Ectodermal cell (in vitro differentiated cells): ENCODE measurements around the gene PLA2G15.
A peak's percentile ranks its signal among the peaks of the same experiment; 100 is the strongest.

ENCODE experiments used
- H3K27ac ChIP-seq: 2 replicates; pipeline ENCODE4 v1.7.0; 2013; ENCODE audit warnings: mild to moderate bottlenecking, low read depth, low read length; ENCODE audit not compliant: insufficient read depth, poor library complexity, severe bottlenecking
- H3K27me3 ChIP-seq: 2 replicates; pipeline ENCODE4 v1.7.0; 2013; ENCODE audit warnings: mild to moderate bottlenecking, low read length; ENCODE audit not compliant: insufficient read depth, control insufficient read depth, poor library complexity, severe bottlenecking
- H3K36me3 ChIP-seq: one replicate; pipeline ENCODE4 v1.7.0; 2013; ENCODE audit warnings: low read length; ENCODE audit not compliant: control insufficient read depth, insufficient read depth
- H3K4me1 ChIP-seq: one replicate; pipeline ENCODE4 v1.7.0; 2013; ENCODE audit warnings: low read length; ENCODE audit not compliant: control insufficient read depth, insufficient read depth
- H3K4me3 ChIP-seq: 2 replicates; pipeline ENCODE4 v1.7.0; 2013; ENCODE audit warnings: low read depth, low read length, control low read depth; ENCODE audit not compliant: insufficient read depth
- H3K9me3 ChIP-seq: 2 replicates; pipeline ENCODE4 v1.7.0; 2013; ENCODE audit warnings: mild to moderate bottlenecking, low read length, moderate library complexity; ENCODE audit not compliant: control insufficient read depth
- WGBS, 2 experiments: methylation state at CpG; one replicate each; pipeline ENCODE4 v1.1.7; 2013; ENCODE audit warnings: missing lambda C conversion rate in 2 of 2; 5-methylcytosine and 5-hydroxymethylcytosine counted together

The PLA2G15 gene

DNA sequence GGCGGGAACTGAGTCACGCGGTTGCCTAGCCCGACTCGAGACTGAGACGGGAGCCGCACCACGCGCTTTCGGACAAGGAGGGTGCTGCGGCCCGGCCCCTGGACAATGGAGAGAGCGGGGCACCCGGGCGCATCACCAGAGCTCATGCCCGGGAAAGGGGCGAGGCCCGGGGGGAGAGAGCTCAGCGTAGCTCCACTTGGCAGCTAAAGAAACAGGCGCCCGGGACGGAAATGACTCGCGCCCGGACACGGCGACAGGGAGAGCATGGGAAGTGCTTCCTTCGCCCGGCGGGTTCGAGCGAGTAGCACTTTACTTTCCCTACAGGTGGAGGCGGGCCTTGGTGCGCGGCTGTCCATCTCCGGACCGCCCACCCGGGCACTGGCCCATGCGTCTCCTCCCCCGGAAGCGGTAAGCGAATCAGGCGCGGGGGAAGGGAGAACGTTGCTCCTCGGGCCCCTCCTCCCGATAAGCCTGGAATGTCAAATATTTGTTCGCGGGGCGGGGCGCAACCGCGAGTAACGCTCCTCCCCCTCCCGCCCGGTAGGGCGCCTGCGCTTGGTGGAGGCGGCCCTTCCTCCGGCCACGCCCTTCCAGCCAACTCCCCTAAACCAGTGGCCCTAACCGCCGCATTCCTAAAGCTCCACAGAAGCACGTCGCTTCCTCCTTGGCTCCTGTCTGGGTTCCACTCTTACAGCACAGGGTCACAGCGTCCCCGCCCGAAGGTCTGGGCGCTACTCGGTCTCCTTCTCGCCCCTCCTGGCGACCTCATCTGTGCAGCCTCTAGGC is 7.7 kb upstream of the PLA2G15 start:
- H3K9me3 ChIP-seq = no peaks in the 10 kb centered on the region
- 0 to 1% methylated on average over 72 of the region's 72 CpGs for WGBS, 2 experiments
- H3K36me3 ChIP-seq = no peaks in the 10 kb centered on the region
- peak overlapping the region; percentile 36 for H3K27ac ChIP-seq
- H3K4me3 ChIP-seq = peak overlapping the region; percentile 50
- H3K27me3 ChIP-seq = peaks cover 40% of the 10 kb centered on the region
- H3K4me1 ChIP-seq = peaks cover 18% of the 10 kb centered on the region

- Histone ChIP-seq H3K4me3 (peak overlapping the region; percentile 21), H3K36me3 (no peaks in the 10 kb centered on the region), H3K27ac (no peak overlapping the region), H3K9me3 (no peaks in the 10 kb centered on the region), H3K4me1 (peaks cover 18% of the 10 kb centered on the region), H3K27me3 (peaks cover 40% of the 10 kb centered on the region)
- WGBS, 2 experiments = 36 to 37% methylated on average over 20 of the region's 20 CpGs
Observed at GRCh38 chr16:68238029-68238345, 7.2 kb upstream of the PLA2G15 start.

DNA sequence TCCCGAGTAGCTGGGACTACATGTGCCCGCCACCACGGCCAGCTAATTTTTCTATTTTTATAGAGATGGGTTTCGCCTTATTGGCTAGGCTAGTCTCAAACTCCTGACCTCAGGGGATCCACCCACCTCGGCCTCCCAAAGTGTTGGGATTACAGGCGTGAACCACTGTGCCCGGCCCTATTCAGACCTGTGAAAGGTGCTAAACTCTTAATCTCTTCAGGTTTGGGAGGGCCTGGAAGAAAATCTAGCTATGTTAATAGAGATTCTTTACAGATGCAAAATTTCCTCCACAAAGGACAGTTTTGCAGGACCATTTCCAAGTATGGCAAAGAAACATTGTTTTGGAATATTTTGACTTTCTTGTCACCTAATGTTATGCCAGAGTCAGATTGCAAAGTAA is 3.1 kb upstream of the PLA2G15 start:
- H3K36me3 ChIP-seq = no peaks in the 10 kb centered on the region
- 84 to 92% methylated on average over 7 of the region's 7 CpGs for WGBS, 2 experiments
- H3K4me1 ChIP-seq = no peaks in the 10 kb centered on the region
- peaks cover 23% of the 10 kb centered on the region for H3K27me3 ChIP-seq
- H3K27ac ChIP-seq = no peak overlapping the region
- no peak overlapping the region for H3K4me3 ChIP-seq
- H3K9me3 ChIP-seq = no peaks in the 10 kb centered on the region

GRCh38 chr16:68242926-68243858 is 2.0 kb upstream of the PLA2G15 start:
- no peaks in the 10 kb centered on the region for H3K36me3 ChIP-seq
- WGBS, 2 experiments = 89 to 90% methylated on average over 9 of the region's 9 CpGs
- H3K27ac ChIP-seq = no peak overlapping the region
- H3K9me3 ChIP-seq = no peaks in the 10 kb centered on the region
- H3K27me3 ChIP-seq = peaks cover 22% of the 10 kb centered on the region
- H3K4me3 ChIP-seq = no peak overlapping the region
- no peaks in the 10 kb centered on the region for H3K4me1 ChIP-seq

- WGBS, 2 experiments = 23 to 24% methylated on average over 20 of the region's 20 CpGs
- no peaks in the 10 kb centered on the region for H3K9me3 ChIP-seq
Observed at GRCh38 chr16:68244481-68244902, 681 bp upstream of the PLA2G15 start.

DNA sequence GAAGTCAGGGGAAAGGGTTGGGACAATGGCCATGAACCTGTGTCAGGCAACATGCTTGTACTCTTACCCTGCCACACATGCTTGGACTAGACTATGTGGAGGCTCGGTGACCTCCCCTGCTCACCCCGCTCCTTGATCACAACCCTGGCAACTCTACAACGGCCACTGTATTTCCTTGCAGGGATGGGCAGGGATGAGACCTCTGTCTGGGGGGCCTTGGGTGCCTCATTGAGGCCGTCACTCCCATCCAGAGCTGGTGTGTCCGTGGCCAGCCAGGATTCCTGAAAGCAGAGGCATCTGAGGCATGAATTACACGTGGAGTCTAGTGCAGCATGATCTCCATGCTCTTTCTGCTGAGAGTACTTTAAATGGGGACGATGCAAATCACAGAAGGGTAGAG is 948 bp downstream of the PLA2G15 start:
- Histone ChIP-seq H3K4me3 (no peak overlapping the region), H3K27me3 (peaks cover 22% of the 10 kb centered on the region), H3K4me1 (no peaks in the 10 kb centered on the region), H3K27ac (no peak overlapping the region), H3K9me3 (no peaks in the 10 kb centered on the region), H3K36me3 (no peaks in the 10 kb centered on the region)
- 90 to 91% methylated on average over 7 of the region's 7 CpGs for WGBS, 2 experiments

More at GRCh38 chr16:68244481-68244902, 681 bp upstream of the PLA2G15 start:
- Histone ChIP-seq H3K27me3 (peaks cover 22% of the 10 kb centered on the region), H3K4me3 (peak overlapping the region; percentile 75), H3K4me1 (no peaks in the 10 kb centered on the region), H3K27ac (no peak overlapping the region), H3K36me3 (no peaks in the 10 kb centered on the region)

DNA sequence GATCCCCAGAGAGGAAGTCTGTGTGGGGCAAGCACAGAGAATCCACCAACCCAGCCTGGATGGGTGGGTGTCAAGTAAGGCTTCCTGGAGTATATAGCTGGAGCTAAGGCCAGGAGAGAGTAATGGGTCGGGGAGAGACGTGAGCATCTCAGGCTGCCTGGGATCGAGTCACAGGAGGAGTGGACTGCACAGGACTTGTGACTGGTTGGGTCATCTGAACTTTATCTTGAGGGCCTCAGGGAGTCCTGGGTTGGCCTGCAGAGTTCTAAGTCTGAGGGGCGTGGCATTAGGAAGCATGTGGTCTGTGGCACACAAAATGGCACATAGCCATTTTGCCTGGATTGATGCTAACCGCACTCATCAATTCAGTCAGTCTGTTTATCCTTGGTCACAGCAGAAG is 1.5 kb downstream of the PLA2G15 start:
- Histone ChIP-seq H3K4me1 (no peaks in the 10 kb centered on the region), H3K9me3 (no peaks in the 10 kb centered on the region), H3K36me3 (no peaks in the 10 kb centered on the region), H3K4me3 (no peak overlapping the region), H3K27me3 (peaks cover 22% of the 10 kb centered on the region), H3K27ac (no peak overlapping the region)
- 92 to 94% methylated on average over 5 of the region's 5 CpGs for WGBS, 2 experiments

GRCh38 chr16:68247400-68247799 is 2.2 kb downstream of the PLA2G15 start:
- Histone ChIP-seq H3K4me1 (no peaks in the 10 kb centered on the region), H3K9me3 (no peaks in the 10 kb centered on the region), H3K4me3 (no peak overlapping the region), H3K27me3 (peaks cover 22% of the 10 kb centered on the region), H3K36me3 (no peaks in the 10 kb centered on the region), H3K27ac (no peak overlapping the region)
- 94% methylated on average over 4 of the region's 4 CpGs for WGBS, 2 experiments

DNA sequence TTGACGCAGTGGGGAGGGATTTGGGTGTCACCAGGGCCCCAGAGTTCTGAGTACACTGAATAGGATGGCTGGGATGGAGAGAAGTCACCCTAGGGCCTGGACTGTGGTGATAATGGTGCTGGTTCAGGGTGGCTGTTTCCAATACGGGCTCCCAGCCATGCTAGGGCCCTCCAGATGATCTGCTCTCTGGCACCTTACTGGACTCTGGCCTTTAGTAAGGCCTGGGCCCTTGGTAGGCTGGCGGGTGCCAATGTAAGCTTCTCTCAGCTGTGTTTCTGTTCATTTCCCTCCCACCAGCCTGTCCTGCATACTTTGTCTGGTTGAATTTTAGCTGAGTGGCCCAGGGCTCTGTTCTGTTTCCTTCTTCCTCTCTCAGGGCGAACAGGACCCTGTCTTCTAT is 2.8 kb downstream of the PLA2G15 start:
- H3K36me3 ChIP-seq = no peaks in the 10 kb centered on the region
- H3K27me3 ChIP-seq = peaks cover 22% of the 10 kb centered on the region
- WGBS, 2 experiments = 92 to 93% methylated on average over 4 of the region's 4 CpGs
- H3K4me1 ChIP-seq = no peaks in the 10 kb centered on the region
- no peak overlapping the region for H3K4me3 ChIP-seq
- H3K9me3 ChIP-seq = no peaks in the 10 kb centered on the region
- no peak overlapping the region for H3K27ac ChIP-seq

DNA sequence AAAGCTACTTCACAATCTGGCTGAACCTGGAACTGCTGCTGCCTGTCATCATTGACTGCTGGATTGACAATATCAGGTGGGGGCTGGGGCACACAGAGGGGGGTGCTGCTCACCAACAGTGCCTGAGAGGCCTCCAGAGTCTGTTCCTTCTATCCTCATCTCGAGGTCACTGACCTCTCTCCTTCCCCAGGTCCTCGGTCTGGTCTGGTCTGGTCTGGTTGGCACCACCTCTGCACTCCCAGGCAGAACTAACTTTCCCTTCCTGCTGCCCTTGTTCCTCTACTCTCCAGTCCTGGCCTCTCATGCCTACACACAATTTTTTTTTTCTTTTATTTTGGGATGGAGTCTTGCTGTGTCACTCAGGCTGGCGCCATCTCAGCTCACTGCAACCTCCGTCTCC is 4.2 kb downstream of the PLA2G15 start:
- 92 to 93% methylated on average over 4 of the region's 4 CpGs for WGBS, 2 experiments
- H3K4me3 ChIP-seq = no peak overlapping the region
- no peak overlapping the region for H3K27ac ChIP-seq
- peaks cover 12% of the 10 kb centered on the region for H3K27me3 ChIP-seq
- H3K9me3 ChIP-seq = no peaks in the 10 kb centered on the region
- H3K36me3 ChIP-seq = no peaks in the 10 kb centered on the region
- H3K4me1 ChIP-seq = no peaks in the 10 kb centered on the region
